ENCODE data around the gene FSTL1. TPM values are rescaled to one million over a fixed set of nuclear protein-coding genes. Genes with fewer than 3 reads are reported as not detected.

FSTL1 gene
- total RNA-seq, 1 experiment from 2014 or later: 20.7 TPM

DNA sequence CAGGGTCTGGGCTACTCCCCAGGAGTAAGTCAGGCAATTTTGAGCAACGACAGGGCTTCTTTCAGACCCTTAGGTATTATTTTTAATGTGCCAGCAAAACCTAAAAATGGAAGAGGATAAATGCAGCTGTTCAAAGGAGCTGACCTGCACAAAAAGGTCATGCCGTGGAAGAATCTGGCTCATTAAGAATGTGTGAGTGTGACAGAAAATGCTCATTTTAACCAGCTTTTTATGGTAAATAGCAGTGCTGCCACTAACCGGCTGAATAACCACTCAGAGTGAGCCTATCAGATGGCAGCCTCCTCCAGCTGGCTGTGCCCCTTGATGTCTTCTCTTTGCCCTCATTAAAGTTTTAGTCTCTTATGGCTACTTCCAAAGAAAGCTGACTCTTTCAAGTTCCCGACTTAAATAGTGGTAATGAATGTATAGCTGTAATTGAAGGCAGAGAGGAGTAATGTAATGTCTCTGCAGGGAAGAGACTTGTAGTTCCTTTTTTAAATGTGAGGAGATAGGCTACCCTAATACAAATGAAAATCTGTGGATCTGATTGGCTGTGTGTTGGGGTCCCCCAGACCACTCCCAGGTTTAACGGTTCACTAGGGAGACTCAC lies 9.5 kb upstream of the FSTL1 start:
- CTCF ChIA-PET: no interaction called here
- Histone ChIP-seq H3K36me3 (ENCODE audit: control insufficient read depth in 1 of 2, insufficient read depth in 2 of 2, low read length in 2 of 2) (no peaks in the 10 kb centered on the region), H3K9ac (ENCODE audit: low read length) (no peak overlapping the region), H3K4me2 (ENCODE audit: low read length) (no peak overlapping the region), H3K4me1 (ENCODE audit: control insufficient read depth in 1 of 2, insufficient read depth in 2 of 2, low read length in 2 of 2) (no peaks in the 10 kb centered on the region), H3K27ac (ENCODE audit: low read depth, low read length) (no peak overlapping the region), H3K9me3 (ENCODE audit: control insufficient read depth in 1 of 2, insufficient read depth in 1 of 2, low read depth in 1 of 2, low read length in 2 of 2) (no peaks in the 10 kb centered on the region), H4K20me1 (ENCODE audit: insufficient read depth) (no peaks in the 10 kb centered on the region), H2AFZ (ENCODE audit: low read depth, low read length, poor library complexity, severe bottlenecking) (no peak overlapping the region), H3K9me2 (ENCODE audit: insufficient read depth) (no peaks in the 10 kb centered on the region), H3K4me3 (replicated peaks in 1 of 2; ENCODE audit: low read depth in 1 of 2, low read length in 2 of 2) (no peak overlapping the region), H3K79me2 (ENCODE audit: insufficient read depth, low read length) (no peaks in the 10 kb centered on the region), H3K27me3 (ENCODE audit: insufficient read depth, low read length) (no peaks in the 10 kb centered on the region)
- TF ChIP-seq EZH2phosphoT487 (IDR thresholded peaks at IDR 0.05; ENCODE audit: borderline replicate concordance): no peak
- TF ChIP-seq, protein P1, sequence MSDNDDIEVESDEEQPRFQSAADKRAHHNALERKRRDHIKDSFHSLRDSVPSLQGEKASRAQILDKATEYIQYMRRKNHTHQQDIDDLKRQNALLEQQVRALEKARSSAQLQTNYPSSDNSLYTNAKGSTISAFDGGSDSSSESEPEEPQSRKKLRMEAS (IDR thresholded peaks at IDR 0.05): no peak
- TF ChIP-seq EGR1 (IDR thresholded peaks at IDR 0.05; ENCODE audit: low read depth): no peak
- TF ChIP-seq, protein P2, sequence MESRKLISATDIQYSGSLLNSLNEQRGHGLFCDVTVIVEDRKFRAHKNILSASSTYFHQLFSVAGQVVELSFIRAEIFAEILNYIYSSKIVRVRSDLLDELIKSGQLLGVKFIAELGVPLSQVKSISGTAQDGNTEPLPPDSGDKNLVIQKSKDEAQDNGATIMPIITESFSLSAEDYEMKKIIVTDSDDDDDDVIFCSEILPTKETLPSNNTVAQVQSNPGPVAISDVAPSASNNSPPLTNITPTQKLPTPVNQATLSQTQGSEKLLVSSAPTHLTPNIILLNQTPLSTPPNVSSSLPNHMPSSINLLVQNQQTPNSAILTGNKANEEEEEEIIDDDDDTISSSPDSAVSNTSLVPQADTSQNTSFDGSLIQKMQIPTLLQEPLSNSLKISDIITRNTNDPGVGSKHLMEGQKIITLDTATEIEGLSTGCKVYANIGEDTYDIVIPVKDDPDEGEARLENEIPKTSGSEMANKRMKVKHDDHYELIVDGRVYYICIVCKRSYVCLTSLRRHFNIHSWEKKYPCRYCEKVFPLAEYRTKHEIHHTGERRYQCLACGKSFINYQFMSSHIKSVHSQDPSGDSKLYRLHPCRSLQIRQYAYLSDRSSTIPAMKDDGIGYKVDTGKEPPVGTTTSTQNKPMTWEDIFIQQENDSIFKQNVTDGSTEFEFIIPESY (IDR thresholded peaks at IDR 0.05; ENCODE audit: extremely low read depth, insufficient replicate concordance, low read length): no peak
- TF ChIP-seq SP1 (IDR thresholded peaks at IDR 0.05; ENCODE audit: low read depth): no peak
- TF ChIP-seq POLR2AphosphoS5 (IDR thresholded peaks at IDR 0.05; ENCODE audit: low read depth, low read length): no peak
- TF ChIP-seq ZFX (IDR thresholded peaks at IDR 0.05): no peak
- no peak for TF ChIP-seq ELF1 (IDR thresholded peaks at IDR 0.05; ENCODE audit: borderline replicate concordance, low read depth)
- TF ChIP-seq FOSL1 (IDR thresholded peaks at IDR 0.05; ENCODE audit: low read depth): no peak
- TF ChIP-seq CBX3 (IDR thresholded peaks at IDR 0.05; ENCODE audit: low read depth): no peak
- TF ChIP-seq, protein P3, sequence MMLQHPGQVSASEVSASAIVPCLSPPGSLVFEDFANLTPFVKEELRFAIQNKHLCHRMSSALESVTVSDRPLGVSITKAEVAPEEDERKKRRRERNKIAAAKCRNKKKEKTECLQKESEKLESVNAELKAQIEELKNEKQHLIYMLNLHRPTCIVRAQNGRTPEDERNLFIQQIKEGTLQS (IDR thresholded peaks at IDR 0.05): no peak
- TF ChIP-seq, protein P4, sequence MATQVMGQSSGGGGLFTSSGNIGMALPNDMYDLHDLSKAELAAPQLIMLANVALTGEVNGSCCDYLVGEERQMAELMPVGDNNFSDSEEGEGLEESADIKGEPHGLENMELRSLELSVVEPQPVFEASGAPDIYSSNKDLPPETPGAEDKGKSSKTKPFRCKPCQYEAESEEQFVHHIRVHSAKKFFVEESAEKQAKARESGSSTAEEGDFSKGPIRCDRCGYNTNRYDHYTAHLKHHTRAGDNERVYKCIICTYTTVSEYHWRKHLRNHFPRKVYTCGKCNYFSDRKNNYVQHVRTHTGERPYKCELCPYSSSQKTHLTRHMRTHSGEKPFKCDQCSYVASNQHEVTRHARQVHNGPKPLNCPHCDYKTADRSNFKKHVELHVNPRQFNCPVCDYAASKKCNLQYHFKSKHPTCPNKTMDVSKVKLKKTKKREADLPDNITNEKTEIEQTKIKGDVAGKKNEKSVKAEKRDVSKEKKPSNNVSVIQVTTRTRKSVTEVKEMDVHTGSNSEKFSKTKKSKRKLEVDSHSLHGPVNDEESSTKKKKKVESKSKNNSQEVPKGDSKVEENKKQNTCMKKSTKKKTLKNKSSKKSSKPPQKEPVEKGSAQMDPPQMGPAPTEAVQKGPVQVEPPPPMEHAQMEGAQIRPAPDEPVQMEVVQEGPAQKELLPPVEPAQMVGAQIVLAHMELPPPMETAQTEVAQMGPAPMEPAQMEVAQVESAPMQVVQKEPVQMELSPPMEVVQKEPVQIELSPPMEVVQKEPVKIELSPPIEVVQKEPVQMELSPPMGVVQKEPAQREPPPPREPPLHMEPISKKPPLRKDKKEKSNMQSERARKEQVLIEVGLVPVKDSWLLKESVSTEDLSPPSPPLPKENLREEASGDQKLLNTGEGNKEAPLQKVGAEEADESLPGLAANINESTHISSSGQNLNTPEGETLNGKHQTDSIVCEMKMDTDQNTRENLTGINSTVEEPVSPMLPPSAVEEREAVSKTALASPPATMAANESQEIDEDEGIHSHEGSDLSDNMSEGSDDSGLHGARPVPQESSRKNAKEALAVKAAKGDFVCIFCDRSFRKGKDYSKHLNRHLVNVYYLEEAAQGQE (IDR thresholded peaks at IDR 0.05; ENCODE audit: low read depth): no peak
- TF ChIP-seq, protein P5, sequence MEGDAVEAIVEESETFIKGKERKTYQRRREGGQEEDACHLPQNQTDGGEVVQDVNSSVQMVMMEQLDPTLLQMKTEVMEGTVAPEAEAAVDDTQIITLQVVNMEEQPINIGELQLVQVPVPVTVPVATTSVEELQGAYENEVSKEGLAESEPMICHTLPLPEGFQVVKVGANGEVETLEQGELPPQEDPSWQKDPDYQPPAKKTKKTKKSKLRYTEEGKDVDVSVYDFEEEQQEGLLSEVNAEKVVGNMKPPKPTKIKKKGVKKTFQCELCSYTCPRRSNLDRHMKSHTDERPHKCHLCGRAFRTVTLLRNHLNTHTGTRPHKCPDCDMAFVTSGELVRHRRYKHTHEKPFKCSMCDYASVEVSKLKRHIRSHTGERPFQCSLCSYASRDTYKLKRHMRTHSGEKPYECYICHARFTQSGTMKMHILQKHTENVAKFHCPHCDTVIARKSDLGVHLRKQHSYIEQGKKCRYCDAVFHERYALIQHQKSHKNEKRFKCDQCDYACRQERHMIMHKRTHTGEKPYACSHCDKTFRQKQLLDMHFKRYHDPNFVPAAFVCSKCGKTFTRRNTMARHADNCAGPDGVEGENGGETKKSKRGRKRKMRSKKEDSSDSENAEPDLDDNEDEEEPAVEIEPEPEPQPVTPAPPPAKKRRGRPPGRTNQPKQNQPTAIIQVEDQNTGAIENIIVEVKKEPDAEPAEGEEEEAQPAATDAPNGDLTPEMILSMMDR (IDR thresholded peaks at IDR 0.05 in 2 of 3, conservative IDR thresholded peaks at IDR 0.05 in 1 of 3; ENCODE audit: borderline replicate concordance in 1 of 3, insufficient read depth in 1 of 3, low read depth in 2 of 3, low read length in 2 of 3): no peak
- TF ChIP-seq SIN3A (IDR thresholded peaks at IDR 0.05; ENCODE audit: low read depth): no peak
- no peak for TF ChIP-seq CEBPB (IDR thresholded peaks at IDR 0.05; ENCODE audit: low read depth)
- no peak for TF ChIP-seq JUND (IDR thresholded peaks at IDR 0.05)
- no peak for TF ChIP-seq RAD21 (IDR thresholded peaks at IDR 0.05; ENCODE audit: low read depth)
- POLR2A ChIA-PET: no interaction called here
- no TSS peak for BruUV-seq (replicated peaks)
- intact Hi-C loops (cut with micrococcal nuclease): no loop called here
- no peak for DNase-seq (ENCODE audit: low read depth, low spot score)
- RAD21 ChIA-PET (ENCODE audit: low non-redundant PET in 1 of 2, low total read pairs in 2 of 2, uncharacterized antibody in 2 of 2, unreplicated experiment in 2 of 2): no interaction called here
- ATAC-seq: no peak

Measured in HCT116 (cell line).